ENCODE measurements around the gene TMEM179B. TPM values are rescaled to one million over a fixed set of nuclear protein-coding genes. Genes with fewer than 3 reads are reported as not detected.

The TMEM179B gene
- total RNA-seq, 4 donors from 2014 or later: 37.7 to 74.0 (median 49.6) TPM

DNA sequence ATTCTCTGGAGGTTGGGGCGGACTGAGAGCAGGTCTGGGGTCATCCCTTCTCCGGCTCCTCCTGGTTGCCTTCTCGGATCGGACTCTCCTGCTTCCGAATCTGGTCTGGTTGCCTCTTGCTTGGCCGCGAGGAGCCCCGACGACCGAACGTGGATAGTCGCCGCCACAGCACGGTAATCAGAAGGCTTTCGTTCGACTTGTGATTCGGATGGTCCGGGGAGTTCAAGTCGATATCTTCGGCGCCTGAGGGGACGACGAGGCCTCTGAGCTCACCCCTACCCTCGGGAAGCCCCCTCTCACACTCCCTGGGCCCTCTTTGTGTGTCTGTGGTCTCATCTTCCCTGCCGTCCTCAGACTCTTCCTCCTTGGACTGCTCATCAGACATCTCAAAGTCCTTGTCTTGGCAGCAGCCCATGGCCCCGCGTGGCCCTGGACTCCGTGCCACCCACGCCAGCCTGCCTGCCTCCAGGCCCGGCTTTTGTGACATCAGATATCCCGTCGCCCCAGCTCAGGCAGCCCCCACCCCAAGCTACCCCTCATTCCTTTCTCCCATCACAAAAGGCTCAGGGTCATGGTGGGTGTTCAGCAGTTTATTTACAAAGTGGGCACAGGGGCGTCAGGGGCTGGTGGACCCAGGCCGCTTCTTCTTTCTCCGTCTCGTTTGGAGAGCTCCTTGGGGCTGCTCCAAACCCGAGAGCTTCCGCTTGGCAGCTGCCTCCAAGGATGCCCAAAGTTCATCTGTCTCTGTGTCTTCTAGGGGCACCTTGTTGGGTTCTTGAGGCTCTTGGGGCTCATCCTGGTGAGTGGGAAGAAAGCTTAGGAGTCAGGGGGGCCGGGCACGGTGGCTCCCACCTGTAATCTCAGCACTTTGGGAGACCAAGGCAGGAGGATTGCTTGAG, 45.4 kb downstream of the TMEM179B start, which contains the start of gene TEX54:
Gene TEX54, minus strand, starts transcription at position 506 of the 899 bp plus-strand sequence.
- TF ChIP-seq, protein P1, sequence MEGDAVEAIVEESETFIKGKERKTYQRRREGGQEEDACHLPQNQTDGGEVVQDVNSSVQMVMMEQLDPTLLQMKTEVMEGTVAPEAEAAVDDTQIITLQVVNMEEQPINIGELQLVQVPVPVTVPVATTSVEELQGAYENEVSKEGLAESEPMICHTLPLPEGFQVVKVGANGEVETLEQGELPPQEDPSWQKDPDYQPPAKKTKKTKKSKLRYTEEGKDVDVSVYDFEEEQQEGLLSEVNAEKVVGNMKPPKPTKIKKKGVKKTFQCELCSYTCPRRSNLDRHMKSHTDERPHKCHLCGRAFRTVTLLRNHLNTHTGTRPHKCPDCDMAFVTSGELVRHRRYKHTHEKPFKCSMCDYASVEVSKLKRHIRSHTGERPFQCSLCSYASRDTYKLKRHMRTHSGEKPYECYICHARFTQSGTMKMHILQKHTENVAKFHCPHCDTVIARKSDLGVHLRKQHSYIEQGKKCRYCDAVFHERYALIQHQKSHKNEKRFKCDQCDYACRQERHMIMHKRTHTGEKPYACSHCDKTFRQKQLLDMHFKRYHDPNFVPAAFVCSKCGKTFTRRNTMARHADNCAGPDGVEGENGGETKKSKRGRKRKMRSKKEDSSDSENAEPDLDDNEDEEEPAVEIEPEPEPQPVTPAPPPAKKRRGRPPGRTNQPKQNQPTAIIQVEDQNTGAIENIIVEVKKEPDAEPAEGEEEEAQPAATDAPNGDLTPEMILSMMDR (IDR thresholded peaks at IDR 0.05; ENCODE audit: low read depth): no peak

DNA sequence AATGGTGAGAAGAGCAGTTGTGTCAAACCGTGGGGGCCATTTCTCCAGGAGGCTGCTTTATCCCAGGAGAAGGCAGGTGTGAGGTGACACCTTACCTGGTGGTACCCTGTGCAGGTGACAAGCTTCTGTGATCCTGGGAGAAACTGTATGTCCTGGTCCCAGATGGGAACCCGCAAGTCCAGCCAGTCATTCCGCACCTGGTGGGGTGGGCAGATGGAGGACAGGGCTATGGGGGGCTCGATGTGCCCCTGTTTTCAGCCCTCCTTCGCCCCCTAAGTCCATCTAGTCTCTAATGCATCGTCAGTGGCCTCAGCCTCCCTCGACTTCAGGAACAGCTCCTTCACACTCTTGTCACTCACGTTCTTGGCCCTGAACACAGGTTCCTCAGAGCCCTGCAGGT, 48.1 kb downstream of the TMEM179B start:
- TF ChIP-seq, protein P1 (IDR thresholded peaks at IDR 0.05; ENCODE audit: low read depth): no peak

DNA sequence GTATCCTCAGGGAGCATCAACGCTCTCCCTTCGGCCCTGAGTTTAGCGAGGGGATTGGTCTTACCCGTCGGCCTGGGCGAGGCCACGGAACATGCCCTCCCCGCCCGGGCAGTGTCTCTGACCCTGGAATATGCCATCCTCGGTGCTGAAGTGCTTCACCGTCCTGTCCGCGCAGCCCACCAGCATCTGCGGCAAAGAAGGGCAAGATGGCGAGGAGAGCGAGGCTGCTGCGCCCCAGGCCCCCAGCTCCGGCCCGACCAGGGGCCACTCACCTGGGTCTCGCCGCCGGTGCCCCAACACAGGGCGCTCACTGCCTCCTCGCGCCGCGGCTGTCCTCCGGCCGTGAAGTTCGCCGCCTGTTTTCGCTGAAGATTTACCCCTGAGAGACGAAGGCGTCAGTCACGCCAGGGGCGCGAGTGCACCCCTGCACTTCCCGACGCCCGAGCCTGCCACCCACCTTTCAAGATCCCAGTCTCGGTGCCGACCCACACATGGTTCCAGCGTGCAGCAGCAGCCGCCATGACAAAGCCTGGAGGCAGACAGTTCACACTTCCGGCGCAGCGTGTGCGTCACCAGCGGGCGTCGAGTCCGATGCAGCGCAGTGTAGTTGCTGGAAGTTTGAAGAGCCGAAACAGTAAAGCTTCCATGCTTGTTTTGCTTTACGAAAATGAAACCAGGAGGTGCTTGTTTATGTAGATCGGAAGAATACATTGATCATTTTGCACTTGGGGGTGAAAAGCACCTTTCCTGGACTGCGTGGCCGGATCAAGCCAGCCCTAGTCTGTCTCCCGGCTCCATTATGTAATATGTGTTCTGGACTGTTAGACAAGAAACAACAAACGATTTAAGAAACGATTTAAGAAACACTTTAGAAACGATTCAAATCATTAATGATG, 52.1 kb downstream of the TMEM179B start, which contains the start of gene WDR74:
Gene WDR74, minus strand, starts transcription at position 541 of the 896 bp plus-strand sequence. Its CDS starts 20 bp downstream, at position 521.
- TF ChIP-seq, protein P1 (IDR thresholded peaks at IDR 0.05; ENCODE audit: low read depth): no peak

Small RNAs within 50 kb of the gene (small RNA-seq; reads per million reads assigned to genes)
- gene MIR6514 (not detected), gene RNU6-118P (not detected)

Other genes with a start within 250 kb of the TMEM179B start
- gene AHNAK, start 240.6 kb upstream of the TMEM179B start, total RNA-seq: 1,000 to 10,000 TPM; 1,199 to 1,973 (median 1,368) TPM
- gene EEF1G, start 213.5 kb upstream of the TMEM179B start, total RNA-seq: 1,000 to 10,000 TPM in 3 of 4 donors, 100 to 1,000 TPM in 1; 650 to 1,310 (median 1,178) TPM
- 10 to 100 TPM in 1 of 4 donors, 1 to 10 TPM in 3; 3.4 to 13.4 (median 7.9) TPM for gene TUT1, start 195.9 kb upstream of the TMEM179B start, total RNA-seq
- gene MTA2, start 185.5 kb upstream of the TMEM179B start, total RNA-seq: 10 to 100 TPM; 50.9 to 87.4 (median 61.6) TPM
- gene EML3, start 174.6 kb upstream of the TMEM179B start, total RNA-seq: 100 to 1,000 TPM in 1 of 4 donors, 10 to 100 TPM in 3; 22.2 to 130 (median 39.7) TPM
- 10 to 100 TPM in 1 of 4 donors, 1 to 10 TPM in 3; 1.1 to 11.2 (median 5.5) TPM for gene ROM1, start 174.1 kb upstream of the TMEM179B start, total RNA-seq
- 10 to 100 TPM; 13.5 to 29.5 (median 24.2) TPM for gene B3GAT3, start 165.4 kb upstream of the TMEM179B start, total RNA-seq
- 100 to 1,000 TPM in 2 of 4 donors, 10 to 100 TPM in 2; 79.4 to 118 (median 104) TPM for gene GANAB, start 140.8 kb upstream of the TMEM179B start, total RNA-seq
- 10 to 100 TPM in 3 of 4 donors, 1 to 10 TPM in 1; 7.7 to 14.3 (median 11.3) TPM for gene INTS5, start 134.1 kb upstream of the TMEM179B start, total RNA-seq
- 10 to 100 TPM; 13.7 to 47.1 (median 35.9) TPM for gene C11orf98, start 122.2 kb upstream of the TMEM179B start, total RNA-seq
- gene CSKMT, start 122.1 kb upstream of the TMEM179B start, total RNA-seq: 1 to 10 TPM; 2.4 to 9.6 (median 7.7) TPM
- gene UQCC3, start 115.7 kb upstream of the TMEM179B start, total RNA-seq: 10 to 100 TPM in 1 of 4 donors, 1 to 10 TPM in 3; 4.2 to 10.9 (median 8.7) TPM
- gene LBHD1, start 115.1 kb upstream of the TMEM179B start, total RNA-seq: 10 to 100 TPM in 1 of 4 donors, 1 to 10 TPM in 3; 3.8 to 10.6 (median 5.5) TPM
- 100 to 1,000 TPM; 113 to 235 (median 142) TPM for gene UBXN1, start 108.3 kb upstream of the TMEM179B start, total RNA-seq
- gene LRRN4CL, start 97.9 kb upstream of the TMEM179B start, total RNA-seq: 10 to 100 TPM; 17.3 to 42.2 (median 32.3) TPM
- gene BSCL2, start 80.0 kb upstream of the TMEM179B start, total RNA-seq: 100 to 1,000 TPM in 1 of 4 donors, 10 to 100 TPM in 3; 44.5 to 106 (median 48.4) TPM
- gene GNG3, start 79.7 kb upstream of the TMEM179B start, total RNA-seq: under 1 TPM in 1 of 4 donors, not detected in 3; 0.88 TPM
- gene HNRNPUL2, start 59.9 kb upstream of the TMEM179B start, total RNA-seq: 10 to 100 TPM; 21.2 to 35.2 (median 29.3) TPM
- 10 to 100 TPM; 17.5 to 57.4 (median 20.3) TPM for gene TTC9C, start 58.9 kb upstream of the TMEM179B start, total RNA-seq
- gene ZBTB3, start 33.2 kb upstream of the TMEM179B start, total RNA-seq: 1 to 10 TPM; 3.9 to 7.7 (median 6.9) TPM
- 10 to 100 TPM; 46.9 to 75.8 (median 65.3) TPM for gene POLR2G, start 25.8 kb upstream of the TMEM179B start, total RNA-seq
- 10 to 100 TPM; 12.1 to 25.8 (median 15.6) TPM for gene TAF6L, start 16.0 kb upstream of the TMEM179B start, total RNA-seq
- 10 to 100 TPM; 14.5 to 22.6 (median 19.3) TPM for gene TMEM223, start 4.6 kb downstream of the TMEM179B start, total RNA-seq
- 10 to 100 TPM; 51.2 to 68.8 (median 55.1) TPM for gene NXF1, start 18.0 kb downstream of the TMEM179B start, total RNA-seq
- gene STX5, start 44.6 kb downstream of the TMEM179B start, total RNA-seq: 10 to 100 TPM; 21.2 to 38.8 (median 29.9) TPM
- gene TEX54, start 45.4 kb downstream of the TMEM179B start, total RNA-seq: not detected
- 10 to 100 TPM; 23.8 to 41.6 (median 34.5) TPM for gene WDR74, start 52.2 kb downstream of the TMEM179B start, total RNA-seq
- 100 to 1,000 TPM; 104 to 163 (median 125) TPM for gene SLC3A2, start 93.5 kb downstream of the TMEM179B start, total RNA-seq
- not detected for gene CHRM1, start 134.0 kb downstream of the TMEM179B start, total RNA-seq
- gene SLC22A6, start 197.6 kb downstream of the TMEM179B start, total RNA-seq: not detected
- gene SLC22A8, start 228.4 kb downstream of the TMEM179B start, total RNA-seq: not detected

All from subcutaneous adipose tissue (tissue), 4 donors.